GM18907 (cell line): Measurements from ENCODE around the gene ZBTB7B.

Experiments
- ATAC-seq: cut with Tn5 transposase; IDR thresholded peaks from one replicate; pipeline ENCODE4 v1.9.1; 2021; ENCODE audit warnings: mild to moderate bottlenecking, moderate library complexity; ENCODE audit not compliant: unreplicated experiment

ZBTB7B gene

GRCh38 chr1:155014709-155015508 lies 12.3 kb downstream of the ZBTB7B start:
- no peak for ATAC-seq

GRCh38 chr1:155015527-155016230 lies 13.1 kb downstream of the ZBTB7B start:
- ATAC-seq: no peak

GRCh38 chr1:155016231-155016831 lies 13.7 kb downstream of the ZBTB7B start:
- no peak for ATAC-seq

GRCh38 chr1:155017041-155017945 lies 14.7 kb downstream of the ZBTB7B start:
- ATAC-seq: peak; percentile 56

GRCh38 chr1:155017946-155018316 lies 15.3 kb downstream of the ZBTB7B start:
- no peak for ATAC-seq

DNA sequence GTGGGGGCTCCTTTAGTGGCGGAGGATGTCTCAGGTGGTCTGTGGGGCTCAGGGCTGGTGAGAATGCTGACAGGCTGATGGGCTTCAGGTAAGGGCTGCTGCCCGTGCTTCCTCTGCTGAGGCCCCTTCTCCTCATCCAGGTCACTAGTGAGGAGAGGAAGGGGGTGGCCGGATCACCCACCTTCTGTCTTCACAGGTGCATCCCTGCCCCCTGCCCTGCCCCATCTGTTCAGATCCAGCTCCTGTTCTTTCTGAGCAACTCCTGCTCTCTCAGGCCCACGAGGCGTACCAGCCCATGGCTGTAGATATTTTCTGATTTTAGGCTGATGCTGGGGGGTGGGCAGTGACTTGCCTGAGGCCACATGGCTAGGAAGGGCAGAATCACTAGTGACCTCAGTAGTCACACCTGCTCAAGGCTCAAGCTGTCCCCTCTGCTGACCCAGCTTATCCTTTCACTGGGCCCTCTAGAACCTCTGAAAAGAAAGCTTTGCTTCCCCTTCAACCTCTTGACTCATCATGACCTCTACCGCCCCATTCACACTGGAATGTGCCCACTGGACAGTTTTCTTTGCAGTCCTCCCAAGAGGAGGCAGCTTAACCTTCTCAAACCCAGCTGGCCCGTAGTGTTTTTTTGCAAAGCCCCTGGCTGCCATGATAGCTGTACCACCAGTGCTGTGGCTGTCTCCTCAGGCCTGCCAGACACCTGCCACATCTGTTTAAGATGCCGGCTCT lies 16.2 kb downstream of the ZBTB7B start:
- no peak for ATAC-seq

DNA sequence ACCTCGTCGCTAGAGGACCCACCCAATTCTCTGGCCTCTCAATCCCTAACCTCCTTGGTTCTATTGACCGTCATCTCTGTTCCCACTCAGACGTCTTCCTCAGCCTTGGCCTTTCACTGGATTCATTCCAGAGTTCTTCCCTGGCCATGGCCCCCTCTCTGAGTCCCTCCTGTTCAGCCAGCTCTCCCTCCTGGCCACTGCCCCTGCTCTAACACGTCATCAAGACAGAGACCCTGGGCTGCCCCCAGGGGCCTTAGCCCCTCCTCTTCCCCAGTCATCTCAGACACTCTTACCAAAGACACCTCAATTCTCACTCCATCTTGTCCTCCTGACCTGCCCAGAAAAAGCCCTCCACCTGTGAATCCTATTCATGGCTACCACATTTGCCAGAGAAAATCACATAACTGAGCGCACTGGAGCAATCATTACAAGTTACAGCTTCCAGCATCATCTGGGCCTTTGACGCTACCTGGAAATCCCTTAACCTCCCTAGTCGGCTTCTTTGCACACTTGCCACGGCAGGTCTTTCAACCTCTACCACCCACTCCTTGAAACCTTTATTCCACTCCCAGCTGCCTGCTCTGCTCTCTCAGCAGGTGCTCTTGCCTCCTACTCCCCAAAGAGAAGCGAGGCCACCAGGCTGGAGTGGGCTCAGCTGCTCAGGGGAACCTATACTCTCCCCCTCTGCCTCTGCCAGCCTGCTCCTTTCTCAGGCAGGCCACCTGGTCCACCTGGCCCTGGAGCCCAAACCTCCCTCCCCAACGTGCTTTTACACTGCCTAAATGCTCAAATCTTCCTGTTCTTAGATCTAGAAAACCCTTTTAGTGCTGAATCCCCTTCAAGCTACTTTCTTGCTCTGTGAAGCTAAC lies 17.0 kb downstream of the ZBTB7B start:
- no peak for ATAC-seq

- ATAC-seq: no peak
Observed at GRCh38 chr1:155022136-155022926, 19.7 kb downstream of the ZBTB7B start.

DNA sequence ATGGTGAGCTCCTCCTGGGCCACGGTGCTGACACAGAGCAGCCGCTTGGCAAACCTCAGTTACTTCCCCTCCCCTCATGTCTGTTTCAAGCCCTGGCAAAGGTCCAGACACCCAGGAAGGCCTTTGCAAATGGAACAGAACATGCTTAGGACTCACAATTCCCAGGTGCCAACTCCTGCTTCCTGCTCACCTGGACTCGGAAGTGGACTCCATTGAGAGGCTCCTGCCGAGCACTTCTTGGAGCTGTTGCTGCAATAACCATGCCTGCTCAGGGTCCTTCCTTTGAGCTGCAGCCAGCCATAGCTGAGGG lies 20.3 kb downstream of the ZBTB7B start:
- ATAC-seq: no peak

GRCh38 chr1:155023627-155024026 lies 21.0 kb downstream of the ZBTB7B start:
- ATAC-seq: no peak

DNA sequence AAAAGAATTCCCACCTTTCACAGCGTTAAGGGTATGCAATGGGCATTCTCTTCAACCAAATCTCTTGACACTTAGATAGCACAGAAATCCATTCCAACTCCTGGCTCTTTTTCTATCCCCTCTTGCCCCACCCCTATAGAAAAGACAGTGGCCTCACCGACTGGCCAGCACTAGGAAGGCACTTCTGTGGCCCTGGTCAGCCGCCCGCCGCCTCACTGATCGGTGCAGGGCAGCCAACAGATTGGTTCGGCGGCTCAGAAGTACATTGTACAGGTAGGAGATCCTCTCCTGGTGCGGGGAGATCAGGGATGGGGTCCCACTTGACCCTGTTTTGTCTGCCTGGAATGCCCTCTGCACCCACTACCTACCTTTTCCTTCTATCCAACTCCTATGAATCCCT lies 21.7 kb downstream of the ZBTB7B start:
- no peak for ATAC-seq

- no peak for ATAC-seq
Observed at GRCh38 chr1:155026154-155026553, 23.6 kb downstream of the ZBTB7B start.

GRCh38 chr1:155026588-155026987 lies 24.0 kb downstream of the ZBTB7B start:
- no peak for ATAC-seq

DNA sequence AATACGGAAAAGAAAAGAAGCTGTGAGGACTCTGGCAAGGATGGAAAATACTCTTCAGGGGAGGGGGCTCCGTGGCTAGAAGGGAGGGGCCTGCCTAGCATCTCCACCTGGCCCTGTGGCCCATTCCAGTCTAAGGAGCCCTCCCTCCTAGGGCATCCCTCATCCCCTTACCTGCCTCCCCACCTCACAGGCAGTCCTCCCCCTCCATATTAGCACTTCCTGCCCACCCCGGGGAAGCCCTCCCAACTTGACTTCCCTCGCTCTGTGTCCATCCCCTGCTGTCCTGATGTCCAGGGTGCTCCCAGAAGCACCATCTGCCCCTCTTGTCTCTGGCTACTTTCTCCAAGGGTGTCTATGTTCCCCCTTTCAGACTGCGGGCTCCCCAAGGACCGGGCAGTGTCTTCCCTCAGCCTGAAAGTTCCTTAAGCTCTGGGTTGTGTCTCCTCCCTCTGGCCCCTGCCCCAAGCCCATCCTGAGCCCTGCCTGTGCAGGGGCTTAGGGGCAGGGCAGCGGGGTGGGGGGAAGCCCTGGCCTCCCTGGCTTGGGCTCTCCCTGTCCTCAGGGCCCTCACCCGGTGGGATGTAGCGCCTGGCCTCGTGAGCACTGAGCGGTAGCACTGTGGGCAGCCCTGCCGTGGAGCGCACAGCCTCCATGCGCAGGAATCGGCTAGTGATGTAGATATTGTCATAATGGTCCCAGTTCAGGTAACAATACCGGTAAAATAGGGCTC lies 27.1 kb downstream of the ZBTB7B start:
- no peak for ATAC-seq

GRCh38 chr1:155030243-155030795 lies 27.7 kb downstream of the ZBTB7B start:
- ATAC-seq: no peak

GRCh38 chr1:155030899-155031298 lies 28.3 kb downstream of the ZBTB7B start:
- ATAC-seq: no peak

GRCh38 chr1:155032886-155033285 lies 30.3 kb downstream of the ZBTB7B start:
- no peak for ATAC-seq

GRCh38 chr1:155033524-155033923 lies 30.9 kb downstream of the ZBTB7B start, which contains the start of the genes DCST1 and DCST2:
DCST1 (plus strand) TSS chr1:155033824; CDS start chr1:155034037, 213 bp downstream.
DCST2 (minus strand) TSS chr1:155033781; CDS start chr1:155033701, 80 bp downstream.
- no peak for ATAC-seq
